ENCODE data around the gene TMEM52B. TPM values are rescaled to one million over a fixed set of nuclear protein-coding genes. Genes with fewer than 3 reads are reported as not detected.
"Not testable (repeated sequence)": the region's sequence is repeated elsewhere in the genome, so short reads cannot be mapped to it uniquely, and the experiment has no call there.

The TMEM52B gene
- total RNA-seq, 3 donors from 2014 or later = 0.33 to 0.44 TPM; not detected in 1

DNA sequence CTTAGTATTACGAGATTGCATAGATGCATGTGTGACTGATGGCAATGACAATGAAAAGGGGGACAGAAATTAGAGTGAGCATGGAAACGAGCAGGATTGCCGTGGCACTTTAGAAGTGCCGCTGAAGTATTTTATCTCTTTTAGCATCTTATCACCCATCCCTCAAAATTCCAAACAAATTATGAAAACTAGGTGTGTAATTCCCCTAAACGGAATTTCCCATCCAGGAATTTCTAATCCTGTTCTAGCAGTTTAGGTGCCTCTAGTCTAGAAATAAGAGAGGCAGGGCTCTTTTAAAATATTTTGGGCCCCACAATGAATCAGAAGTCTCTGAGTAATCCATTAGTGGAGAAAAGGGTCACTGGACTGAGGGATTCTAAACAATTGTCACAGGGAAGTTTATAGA lies 947 bp downstream of the TMEM52B start:
- Histone ChIP-seq H3K4me1 (peaks cover 0 to 6% of the 10 kb centered on the region in 2 donors), H3K27ac (no peak overlapping the region), H3K9me3 (no peaks in the 10 kb centered on the region), H3K4me3 (no peak overlapping the region), H3K36me3 (no peaks in the 10 kb centered on the region), H3K27me3 (no peaks in the 10 kb centered on the region)
- no peak for DNase-seq (ENCODE audit: low spot score in 2 of 2)
- intact Hi-C loops (cut with DNase I; ENCODE audit: low total_unique reads) = loop anchor here (5.0 kb wide), 1 partner anchor 978 kb away; no protein-coding TSS in a partner anchor
- TF ChIP-seq POLR2A (IDR thresholded peaks at IDR 0.05) (no peak), POLR2AphosphoS5 (IDR thresholded peaks at IDR 0.05) (no peak)
- TF ChIP-seq, protein P1, sequence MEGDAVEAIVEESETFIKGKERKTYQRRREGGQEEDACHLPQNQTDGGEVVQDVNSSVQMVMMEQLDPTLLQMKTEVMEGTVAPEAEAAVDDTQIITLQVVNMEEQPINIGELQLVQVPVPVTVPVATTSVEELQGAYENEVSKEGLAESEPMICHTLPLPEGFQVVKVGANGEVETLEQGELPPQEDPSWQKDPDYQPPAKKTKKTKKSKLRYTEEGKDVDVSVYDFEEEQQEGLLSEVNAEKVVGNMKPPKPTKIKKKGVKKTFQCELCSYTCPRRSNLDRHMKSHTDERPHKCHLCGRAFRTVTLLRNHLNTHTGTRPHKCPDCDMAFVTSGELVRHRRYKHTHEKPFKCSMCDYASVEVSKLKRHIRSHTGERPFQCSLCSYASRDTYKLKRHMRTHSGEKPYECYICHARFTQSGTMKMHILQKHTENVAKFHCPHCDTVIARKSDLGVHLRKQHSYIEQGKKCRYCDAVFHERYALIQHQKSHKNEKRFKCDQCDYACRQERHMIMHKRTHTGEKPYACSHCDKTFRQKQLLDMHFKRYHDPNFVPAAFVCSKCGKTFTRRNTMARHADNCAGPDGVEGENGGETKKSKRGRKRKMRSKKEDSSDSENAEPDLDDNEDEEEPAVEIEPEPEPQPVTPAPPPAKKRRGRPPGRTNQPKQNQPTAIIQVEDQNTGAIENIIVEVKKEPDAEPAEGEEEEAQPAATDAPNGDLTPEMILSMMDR (IDR thresholded peaks at IDR 0.05) = no peak

- H3K36me3 ChIP-seq = no peaks in the 10 kb centered on the region
- no peak overlapping the region for H3K4me3 ChIP-seq
- H3K27me3 ChIP-seq = no peaks in the 10 kb centered on the region
- DNase-seq (ENCODE audit: low spot score in 2 of 2) = no peak
- intact Hi-C loops (cut with DNase I; ENCODE audit: low total_unique reads) = loop anchor here (5.0 kb wide), 1 partner anchor 975 kb away; no protein-coding TSS in a partner anchor
- TF ChIP-seq POLR2AphosphoS5 (IDR thresholded peaks at IDR 0.05) (no peak), POLR2A (IDR thresholded peaks at IDR 0.05) (no peak)
- TF ChIP-seq, protein P1 (IDR thresholded peaks at IDR 0.05) = no peak
- H3K4me1 ChIP-seq = no peaks in the 10 kb centered on the region
- H3K9me3 ChIP-seq = no peaks in the 10 kb centered on the region
- H3K27ac ChIP-seq = no peak overlapping the region
These were observed 3.7 kb downstream of the TMEM52B start for GRCh38 chr12:10182354-10183049.

DNA sequence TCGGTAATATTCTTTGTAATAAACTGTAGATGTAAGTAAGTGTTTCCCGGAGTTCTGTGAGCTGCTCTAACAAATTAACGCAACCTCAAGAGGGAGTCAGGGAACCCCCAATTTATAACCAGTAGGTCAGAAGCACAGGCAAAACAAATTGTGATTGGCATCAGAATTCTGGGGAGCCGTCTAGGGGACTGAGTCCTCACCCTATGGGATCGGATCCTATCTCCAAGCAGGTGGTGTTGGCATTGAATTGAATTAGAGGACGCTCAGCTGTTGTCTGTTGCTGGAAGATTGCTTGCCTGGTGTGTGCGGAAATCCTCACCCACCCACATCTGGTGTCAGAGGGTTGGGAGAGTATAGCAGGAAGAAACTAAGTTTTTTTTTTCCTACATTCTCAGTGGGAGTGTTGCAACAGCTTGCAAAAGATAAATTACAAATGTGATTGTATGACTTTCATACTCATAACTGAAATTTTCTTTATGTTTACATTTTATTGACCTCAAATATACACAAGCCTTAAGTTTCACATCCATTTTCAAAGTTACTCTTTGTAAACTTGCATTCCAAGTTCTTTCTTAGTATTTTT lies 5.5 kb downstream of the TMEM52B start:
- Histone ChIP-seq H3K4me3 (no peak overlapping the region), H3K27me3 (no peaks in the 10 kb centered on the region), H3K27ac (no peak overlapping the region), H3K4me1 (no peaks in the 10 kb centered on the region), H3K36me3 (no peaks in the 10 kb centered on the region), H3K9me3 (no peaks in the 10 kb centered on the region)
- intact Hi-C loops (cut with DNase I; ENCODE audit: low total_unique reads) = loop anchor here (5.0 kb wide), 1 partner anchor 973 kb away; no protein-coding TSS in a partner anchor
- TF ChIP-seq, protein P1 (IDR thresholded peaks at IDR 0.05) = no peak
- TF ChIP-seq POLR2A (IDR thresholded peaks at IDR 0.05) = no peak
- no peak for TF ChIP-seq POLR2AphosphoS5 (IDR thresholded peaks at IDR 0.05)
- DNase-seq (ENCODE audit: low spot score in 2 of 2) = no peak

- Histone ChIP-seq H3K36me3 (no peaks in the 10 kb centered on the region), H3K27me3 (no peaks in the 10 kb centered on the region), H3K27ac (no peak overlapping the region), H3K4me1 (peaks cover 0 to under 1% of the 10 kb centered on the region in 2 donors), H3K9me3 (no peaks in the 10 kb centered on the region), H3K4me3 (no peak overlapping the region)
- intact Hi-C loops (cut with DNase I; ENCODE audit: low total_unique reads) = no loop called here
- DNase-seq (ENCODE audit: low spot score in 2 of 2) = no peak
- TF ChIP-seq POLR2AphosphoS5 (IDR thresholded peaks at IDR 0.05) (no peak), POLR2A (IDR thresholded peaks at IDR 0.05) (no peak)
- TF ChIP-seq, protein P1 (IDR thresholded peaks at IDR 0.05) = no peak
These were observed 7.5 kb downstream of the TMEM52B start for GRCh38 chr12:10186299-10186698.

DNA sequence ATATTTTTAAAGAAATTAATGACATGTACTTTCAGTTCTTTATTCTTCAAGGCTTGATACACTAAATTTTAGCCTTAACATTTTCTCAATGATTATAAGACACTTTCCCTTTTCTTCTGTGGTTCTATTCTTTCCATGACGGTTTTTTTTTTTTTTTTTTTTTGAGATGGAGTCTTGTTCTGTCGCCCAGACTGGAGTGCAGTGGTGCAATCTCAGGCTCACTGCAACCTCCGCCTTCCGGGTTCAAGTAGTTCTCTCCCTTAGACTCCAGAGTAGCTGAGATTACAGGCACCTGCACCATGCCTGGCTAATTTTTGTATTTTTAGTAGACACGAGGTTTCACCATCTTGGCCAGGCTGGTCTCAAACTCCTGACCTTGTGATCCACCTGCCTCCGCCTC lies 8.1 kb downstream of the TMEM52B start:
- H3K27ac ChIP-seq = not testable (repeated sequence)

More for the DNA sequence above, 8.1 kb downstream of the TMEM52B start:
- H3K27me3 ChIP-seq; H3K4me3 ChIP-seq; H3K36me3 ChIP-seq; H3K4me1 ChIP-seq; DNase-seq (ENCODE audit: low spot score in 2 of 2); intact Hi-C loops (cut with DNase I; ENCODE audit: low total_unique reads); H3K9me3 ChIP-seq: not testable (repeated sequence)

Measured in breast epithelium (tissue), 4 donors.